Head of caudate nucleus (tissue), 42 donors: ENCODE measurements around the gene APC2.

Experiments
- DNase-seq, 42 donors: peaks; one replicate each; pipeline versions ENCODE4 v3.0.0 to v3.0.0-alpha.2; 2020 to 2021; ENCODE audit warnings: mixed read lengths in 7 of 42
- intact Hi-C: fragments of 100-400 bp; cut with DNase I; formaldehyde crosslinking; loops from one replicate; pipeline ENCODE4 v1.15.0; 2022

The APC2 gene

DNA sequence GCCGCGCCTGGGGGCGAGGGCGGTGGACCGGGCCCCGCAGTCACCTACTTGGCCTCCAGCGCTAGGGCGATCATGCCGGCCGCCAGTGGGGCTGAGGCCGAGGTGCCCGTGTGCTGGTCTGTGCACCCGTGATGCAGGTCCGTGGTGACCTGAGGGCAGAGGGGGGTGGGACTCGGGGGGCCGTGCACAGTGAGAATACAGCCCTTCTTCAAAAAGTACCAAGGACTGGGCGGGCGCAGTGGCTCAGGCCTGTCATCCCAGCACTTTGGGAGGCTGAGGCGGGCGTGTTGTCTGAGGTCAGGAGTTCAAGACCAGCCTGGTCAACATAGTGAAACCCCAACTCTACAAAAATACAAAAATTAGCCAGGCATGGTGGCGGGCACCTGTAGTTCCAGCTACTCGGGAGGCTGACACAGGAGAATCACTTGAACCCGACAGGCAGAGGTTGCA lies 34.1 kb downstream of the APC2 start:
- intact Hi-C loops: no loop called here
- no peak for DNase-seq

DNA sequence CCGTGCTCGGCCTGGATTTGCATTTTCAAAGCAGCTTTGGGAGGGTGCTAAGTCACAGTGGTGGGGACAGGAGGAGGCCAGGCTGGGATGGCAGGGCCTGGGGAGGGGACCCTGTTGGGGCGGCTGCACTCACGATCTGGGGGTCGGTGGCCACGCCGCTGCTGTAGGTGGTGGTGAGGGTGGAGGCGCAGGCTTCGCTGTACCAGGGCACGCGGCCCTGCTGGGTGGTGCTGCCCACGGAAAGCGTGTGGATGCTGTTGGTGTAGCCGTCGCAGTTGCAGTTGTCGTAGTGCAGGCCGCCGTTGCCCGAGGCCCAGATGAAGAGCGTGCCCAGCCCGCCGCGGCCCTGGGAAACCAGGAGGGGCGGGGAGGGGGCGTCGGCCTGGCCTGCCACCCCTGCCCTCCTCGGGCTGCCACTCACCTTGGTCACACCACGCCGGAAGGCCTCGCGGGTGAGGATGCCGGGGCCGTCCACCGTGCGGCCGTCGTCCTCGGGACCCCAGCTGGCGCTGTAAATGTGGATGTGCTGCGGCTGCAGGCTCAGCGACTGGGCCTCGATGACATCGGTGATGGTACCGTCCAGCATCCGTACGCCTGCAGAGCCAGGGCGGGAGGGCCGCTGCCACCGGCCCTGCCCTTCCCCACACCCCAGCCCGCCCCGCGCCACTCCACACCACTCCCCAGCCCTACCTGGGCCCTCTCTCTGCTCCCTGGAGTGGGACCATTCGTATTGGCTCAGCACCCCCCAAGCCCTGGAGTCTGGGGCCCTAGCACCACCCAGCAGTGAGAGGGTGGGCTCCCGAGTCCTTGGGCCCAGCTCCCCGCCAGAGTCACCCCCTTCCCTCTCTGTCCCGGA lies 37.0 kb downstream of the APC2 start:
- intact Hi-C loops: no loop called here
- DNase-seq: no peak

DNA sequence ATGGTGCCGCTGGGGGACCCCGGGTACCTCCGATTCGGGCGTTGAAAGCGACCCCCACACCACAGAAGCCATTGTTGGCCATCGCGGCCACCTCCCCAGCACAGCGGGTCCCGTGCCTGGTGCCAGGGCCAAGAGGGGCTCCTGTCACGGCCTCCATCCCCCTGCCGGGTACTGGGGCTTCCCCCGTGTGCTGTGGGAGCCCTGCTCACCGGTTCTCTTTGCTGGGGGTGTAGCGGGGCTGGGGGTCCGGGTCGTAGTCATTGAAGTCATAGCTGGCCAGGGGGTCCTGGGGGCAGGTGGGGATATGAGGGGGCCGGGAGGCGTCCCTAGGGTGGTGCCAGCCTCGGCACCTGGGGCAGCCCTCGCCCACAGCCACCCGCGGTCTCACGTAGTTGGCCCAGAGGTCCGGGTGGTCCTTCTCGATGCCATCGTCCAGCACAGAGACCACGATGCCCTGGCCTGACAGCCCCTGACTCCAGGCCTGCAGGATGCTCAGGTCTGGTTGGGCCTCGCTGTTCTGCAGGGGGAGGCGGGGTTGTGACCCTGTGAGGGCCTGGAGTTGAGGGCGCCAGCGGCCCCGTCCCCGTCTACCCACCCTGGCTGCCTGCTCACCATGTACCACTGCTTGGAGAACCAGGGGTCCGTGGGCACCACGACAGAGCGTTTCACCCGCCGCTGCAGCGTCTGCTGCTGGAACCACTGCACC lies 37.8 kb downstream of the APC2 start:
- no peak for DNase-seq
- intact Hi-C loops: no loop called here

DNA sequence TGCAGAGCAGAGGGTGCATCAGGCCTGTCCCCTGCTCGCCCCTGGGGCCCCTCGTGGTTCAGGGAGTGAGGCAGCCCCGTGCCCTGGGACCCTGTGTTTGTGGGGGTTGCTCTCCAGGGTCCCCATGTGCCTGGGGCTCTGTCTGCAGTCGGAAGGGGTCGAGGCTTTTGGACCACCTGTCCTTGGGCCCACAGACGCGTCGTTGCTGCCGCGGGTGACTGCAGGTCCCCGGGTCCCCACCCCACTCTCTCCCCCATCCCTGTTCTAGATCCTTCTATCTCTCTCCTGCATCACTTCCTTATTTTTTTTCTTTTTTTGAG lies 38.3 kb downstream of the APC2 start:
- intact Hi-C loops: no loop called here
- no peak for DNase-seq

DNA sequence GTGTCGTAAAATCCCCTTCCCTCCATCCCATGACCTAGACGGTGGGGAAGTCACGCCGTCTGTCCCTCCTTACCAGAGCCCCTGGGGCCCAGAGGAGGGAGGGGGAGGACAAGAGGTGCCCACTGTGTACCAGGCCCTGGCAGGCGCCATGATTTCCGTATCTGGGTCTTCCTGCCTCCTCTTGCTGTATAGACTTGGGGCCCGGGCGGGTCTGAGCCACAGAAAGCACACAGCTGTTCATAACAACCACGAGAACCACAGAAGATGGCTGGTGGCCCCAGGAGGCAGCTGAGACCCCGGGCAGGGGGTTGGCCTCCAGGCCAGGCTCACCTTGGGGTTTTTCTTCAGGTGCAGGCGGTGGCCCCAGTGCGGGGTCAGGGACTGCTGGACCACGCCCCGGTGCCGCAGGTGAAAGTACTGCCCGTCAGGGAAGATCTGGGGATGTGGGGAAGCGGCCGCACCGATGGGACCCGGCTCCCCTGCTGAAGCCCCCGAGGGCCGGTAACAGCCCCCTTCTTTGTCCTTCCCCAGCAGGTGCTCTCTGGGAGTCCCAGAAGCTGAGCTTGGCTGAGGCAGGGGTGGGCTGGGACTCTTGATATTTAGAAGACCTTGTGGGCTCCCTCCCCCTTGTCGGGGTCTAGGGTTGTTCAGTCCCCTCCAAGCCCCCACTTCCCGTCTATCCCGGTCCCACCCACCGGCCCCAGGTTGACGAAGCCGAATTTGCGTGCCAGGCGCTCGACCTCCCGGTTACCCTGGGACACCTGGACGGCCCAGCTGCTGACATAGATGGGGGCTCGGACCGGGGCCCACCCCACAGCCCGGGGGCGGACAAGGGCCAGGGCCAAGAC lies 39.8 kb downstream of the APC2 start:
- DNase-seq: no peak
- intact Hi-C loops: loop anchor here (2.0 kb wide), 1 partner anchor 19 kb away; no protein-coding TSS in a partner anchor

DNA sequence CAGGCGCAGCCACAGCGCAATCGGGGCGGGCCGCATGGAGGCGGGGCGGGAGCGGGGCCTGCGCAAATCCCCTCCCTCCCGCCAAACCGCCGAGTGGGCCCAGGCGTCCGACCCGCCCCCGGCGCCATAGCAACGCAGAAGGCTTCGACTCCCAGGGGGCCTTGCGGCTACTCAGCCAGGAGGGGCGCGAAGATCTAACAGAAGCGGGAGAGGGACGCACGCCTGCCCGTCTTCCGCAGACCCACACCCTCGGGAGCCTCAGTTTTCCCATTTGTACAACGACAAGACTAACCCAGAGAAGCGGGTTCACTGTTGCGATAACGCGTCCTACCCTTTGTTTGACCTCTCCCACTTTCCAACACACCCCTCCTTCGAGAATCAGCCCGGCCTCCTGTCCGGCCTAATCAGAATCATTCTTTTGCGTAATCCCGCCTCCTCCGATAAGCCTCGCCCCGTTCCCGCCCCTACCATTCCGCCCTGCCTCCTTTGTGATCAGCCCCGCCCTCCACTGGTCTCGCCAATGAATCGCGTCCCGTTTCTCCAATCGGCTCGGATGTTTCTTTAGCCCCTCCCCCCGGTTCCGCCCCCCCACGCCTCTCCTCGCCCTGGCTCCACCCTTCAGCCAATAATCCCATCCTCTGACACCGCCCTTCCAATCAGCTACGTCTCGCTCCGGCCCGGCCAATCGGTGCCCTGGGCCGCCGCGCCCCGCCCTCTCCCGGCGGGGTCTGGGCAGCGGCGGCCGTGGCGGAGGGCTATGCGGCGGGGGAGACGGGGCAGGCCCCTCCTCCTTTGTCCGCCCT lies 40.6 kb downstream of the APC2 start, which contains the start of gene PCSK4:
PCSK4 (minus strand) TSS at position 40 of the 803 bp plus-strand sequence; CDS start at position 36, 4 bp downstream.
- intact Hi-C loops: loop anchor here (2.0 kb wide), 1 partner anchor 18 kb away; no protein-coding TSS in a partner anchor
- peak; percentile 95 to 100 (median 99) for DNase-seq

DNA sequence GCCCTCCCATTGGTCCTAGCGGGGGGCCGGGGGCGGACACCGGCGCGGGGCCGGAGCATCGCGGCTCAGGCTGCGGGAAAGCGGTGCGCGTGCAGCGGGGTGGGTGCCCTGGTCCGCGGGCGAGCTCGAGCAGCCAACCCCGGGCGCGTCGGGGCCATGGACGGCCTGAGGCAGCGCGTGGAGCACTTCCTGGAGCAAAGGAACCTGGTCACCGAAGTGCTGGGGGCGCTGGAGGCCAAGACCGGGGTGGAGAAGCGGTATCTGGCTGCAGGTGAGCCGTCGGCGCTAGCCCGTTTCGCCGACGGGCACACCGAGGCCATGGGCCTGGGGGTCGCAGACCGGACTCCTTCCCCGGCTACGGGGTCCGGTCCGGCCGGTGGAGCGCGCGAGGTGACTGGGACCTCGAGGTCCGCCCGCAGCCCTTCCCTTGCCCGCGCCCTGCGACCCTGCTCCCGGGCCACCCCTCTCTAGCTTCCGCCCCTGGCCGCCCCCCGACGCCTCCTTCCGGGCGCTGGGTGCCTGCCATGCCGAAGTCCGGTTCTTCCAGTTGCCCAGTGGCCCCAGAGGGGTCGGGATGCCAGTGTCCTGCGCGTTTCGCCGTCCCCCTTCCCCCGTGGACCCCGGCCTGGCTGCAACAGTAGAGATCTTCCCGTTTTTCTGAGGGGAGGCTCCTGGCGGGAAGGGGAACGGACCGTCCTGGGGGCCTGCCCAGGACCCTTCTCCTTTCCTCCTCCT lies 41.4 kb downstream of the APC2 start, which contains the start of gene REEP6:
REEP6 (plus strand) TSS at position 68 of the 735 bp plus-strand sequence; CDS start at position 157, 89 bp downstream.
- no peak for DNase-seq
- intact Hi-C loops: loop anchor here (2.0 kb wide), 1 partner anchor 18 kb away; no protein-coding TSS in a partner anchor

DNA sequence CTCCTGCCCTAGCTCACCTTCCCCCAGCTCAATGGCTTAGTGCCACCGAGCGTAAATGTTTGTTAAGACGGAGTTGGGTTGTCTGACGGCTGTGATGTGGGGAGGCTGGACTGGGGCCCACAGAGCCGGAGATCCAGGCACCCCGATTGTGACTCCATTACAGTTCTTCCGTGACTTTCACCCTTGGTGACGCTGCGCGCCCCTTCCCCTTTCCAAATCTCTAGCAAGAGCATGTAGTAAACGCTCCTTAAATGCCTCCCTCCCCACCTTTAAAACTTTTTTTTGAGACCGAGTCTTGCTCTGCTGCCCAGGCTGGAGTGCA lies 41.9 kb downstream of the APC2 start:
- DNase-seq: no peak
- intact Hi-C loops: loop anchor here (2.0 kb wide), 1 partner anchor 17 kb away; no protein-coding TSS in a partner anchor

DNA sequence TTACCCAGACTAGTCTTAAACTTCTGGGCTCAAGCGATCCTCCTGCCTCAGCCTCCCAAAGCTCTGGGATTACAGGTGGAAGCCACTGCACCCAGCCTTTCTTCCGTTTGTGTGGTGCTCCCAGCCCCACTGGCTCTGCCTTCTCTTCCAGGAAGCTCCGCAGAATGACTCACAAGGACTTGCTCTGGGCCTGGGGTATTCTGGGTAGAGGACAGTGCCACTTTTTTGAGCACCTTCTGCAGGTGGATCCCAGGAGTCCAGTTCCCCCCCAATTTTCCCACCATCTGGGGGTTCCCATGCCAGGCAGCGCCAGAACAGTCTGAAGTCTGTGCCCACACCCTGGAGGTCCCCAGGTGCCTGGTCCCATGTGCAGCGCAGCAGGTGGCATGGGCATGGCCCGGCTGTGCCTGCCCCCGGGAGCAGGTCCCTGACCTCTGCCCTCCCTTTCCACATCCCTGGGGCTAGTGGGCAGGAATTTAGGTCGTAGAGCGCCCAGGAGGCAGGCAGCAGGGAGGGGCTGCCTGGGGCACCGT lies 42.6 kb downstream of the APC2 start:
- no peak for DNase-seq
- intact Hi-C loops: no loop called here

DNA sequence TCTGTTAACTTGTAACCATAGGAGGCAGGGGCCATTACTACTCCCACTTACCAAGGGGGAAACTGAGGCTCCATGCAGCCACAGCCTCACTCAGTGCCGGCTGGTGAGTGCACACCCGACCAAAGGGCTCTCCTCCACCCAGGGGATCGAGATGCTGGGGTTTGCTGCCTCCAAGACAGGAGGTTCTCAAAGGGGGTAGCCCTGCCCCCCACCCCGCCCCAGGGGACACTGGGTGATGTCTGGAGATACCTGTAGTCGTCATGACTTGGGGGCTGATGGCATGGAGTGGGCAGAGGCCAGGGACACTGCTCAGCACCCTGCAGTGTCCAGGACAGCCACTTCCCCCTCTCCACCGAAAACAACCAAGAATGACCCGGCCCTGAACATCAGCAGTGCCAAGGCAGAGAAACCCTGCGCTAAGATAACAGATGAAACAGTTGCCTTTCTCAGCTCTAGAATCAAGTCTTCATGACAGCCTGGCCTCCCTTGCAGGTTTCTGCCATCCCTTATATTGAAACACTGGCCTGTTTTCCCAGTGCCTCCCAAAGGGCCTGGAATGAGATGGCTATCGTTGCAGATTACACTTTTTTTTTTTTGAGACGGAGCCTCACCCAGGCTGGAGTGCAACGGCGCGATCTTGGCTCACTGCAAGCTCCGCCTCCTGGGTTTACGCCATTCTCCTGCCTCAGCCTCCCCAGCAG lies 44.3 kb downstream of the APC2 start:
- intact Hi-C loops: no loop called here
- DNase-seq: no peak

DNA sequence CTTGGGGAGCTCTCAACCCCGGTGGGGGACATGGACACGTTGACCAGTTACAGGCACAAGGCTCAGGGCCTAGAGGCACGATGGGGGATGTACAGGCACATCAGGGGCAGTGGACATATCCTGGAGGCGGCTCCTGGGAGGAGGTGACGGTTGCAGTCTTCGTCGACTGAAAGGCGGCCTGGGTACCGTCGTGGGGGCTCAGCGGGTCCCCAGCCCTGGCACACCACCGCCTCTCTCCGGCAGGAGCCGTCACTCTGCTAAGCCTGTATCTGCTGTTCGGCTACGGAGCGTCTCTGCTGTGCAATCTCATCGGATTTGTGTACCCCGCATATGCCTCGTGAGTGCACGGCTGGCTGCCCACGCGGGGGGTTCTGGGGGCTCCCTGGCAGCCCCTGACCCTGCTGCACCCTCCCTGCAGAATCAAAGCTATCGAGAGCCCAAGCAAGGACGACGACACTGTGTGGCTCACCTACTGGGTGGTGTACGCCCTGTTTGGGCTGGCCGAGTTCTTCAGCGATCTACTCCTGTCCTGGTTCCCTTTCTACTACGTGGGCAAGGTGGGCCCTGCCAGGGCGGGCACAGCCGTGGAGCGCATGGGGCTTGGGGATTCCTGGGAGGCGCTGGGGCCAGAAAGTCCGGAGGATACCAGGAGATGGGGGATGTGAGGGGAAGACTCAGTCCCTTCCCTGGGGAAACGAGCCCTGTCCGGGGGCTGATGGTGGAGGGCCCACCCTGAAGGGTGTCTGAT lies 45.3 kb downstream of the APC2 start:
- intact Hi-C loops: no loop called here
- no peak for DNase-seq

DNA sequence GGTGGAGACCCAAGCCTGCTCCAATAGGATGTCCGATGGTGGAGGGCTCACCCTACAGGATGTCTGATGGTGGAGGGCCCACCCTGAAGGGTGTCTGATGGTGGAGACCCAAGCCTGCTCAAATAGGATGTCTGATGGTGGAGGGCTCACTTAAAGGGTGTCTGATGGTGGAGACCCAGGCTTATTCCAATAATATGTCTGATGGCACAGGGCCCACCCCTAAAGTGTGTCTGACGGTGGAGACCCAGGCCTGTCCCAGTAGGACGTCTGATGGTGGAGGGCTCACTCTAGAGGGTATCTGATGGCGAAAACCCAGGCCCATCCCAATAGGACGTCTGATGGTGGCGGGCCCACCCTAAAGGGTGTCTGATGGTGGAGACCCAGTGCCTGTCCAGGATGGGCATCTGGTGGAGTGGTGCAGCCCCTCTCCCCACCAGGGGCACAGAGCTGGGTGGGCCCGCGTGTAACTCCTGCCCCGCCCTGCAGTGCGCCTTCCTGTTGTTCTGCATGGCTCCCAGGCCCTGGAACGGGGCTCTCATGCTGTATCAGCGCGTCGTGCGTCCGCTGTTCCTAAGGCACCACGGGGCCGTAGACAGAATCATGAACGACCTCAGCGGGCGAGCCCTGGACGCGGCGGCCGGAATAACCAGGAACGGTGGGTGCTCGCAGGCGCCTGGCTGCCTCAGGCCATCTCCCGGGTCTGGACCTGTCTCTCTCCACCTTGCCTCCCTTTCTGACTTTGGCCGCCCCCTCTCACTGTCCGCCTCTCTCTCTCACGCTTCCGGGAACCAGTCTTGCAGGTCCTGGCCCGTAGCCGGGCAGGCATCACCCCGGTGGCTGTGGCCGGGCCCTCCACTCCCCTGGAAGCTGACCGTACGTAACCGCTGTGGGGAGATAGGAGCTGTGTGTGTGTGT lies 46.1 kb downstream of the APC2 start:
- intact Hi-C loops: no loop called here
- DNase-seq: no peak

DNA sequence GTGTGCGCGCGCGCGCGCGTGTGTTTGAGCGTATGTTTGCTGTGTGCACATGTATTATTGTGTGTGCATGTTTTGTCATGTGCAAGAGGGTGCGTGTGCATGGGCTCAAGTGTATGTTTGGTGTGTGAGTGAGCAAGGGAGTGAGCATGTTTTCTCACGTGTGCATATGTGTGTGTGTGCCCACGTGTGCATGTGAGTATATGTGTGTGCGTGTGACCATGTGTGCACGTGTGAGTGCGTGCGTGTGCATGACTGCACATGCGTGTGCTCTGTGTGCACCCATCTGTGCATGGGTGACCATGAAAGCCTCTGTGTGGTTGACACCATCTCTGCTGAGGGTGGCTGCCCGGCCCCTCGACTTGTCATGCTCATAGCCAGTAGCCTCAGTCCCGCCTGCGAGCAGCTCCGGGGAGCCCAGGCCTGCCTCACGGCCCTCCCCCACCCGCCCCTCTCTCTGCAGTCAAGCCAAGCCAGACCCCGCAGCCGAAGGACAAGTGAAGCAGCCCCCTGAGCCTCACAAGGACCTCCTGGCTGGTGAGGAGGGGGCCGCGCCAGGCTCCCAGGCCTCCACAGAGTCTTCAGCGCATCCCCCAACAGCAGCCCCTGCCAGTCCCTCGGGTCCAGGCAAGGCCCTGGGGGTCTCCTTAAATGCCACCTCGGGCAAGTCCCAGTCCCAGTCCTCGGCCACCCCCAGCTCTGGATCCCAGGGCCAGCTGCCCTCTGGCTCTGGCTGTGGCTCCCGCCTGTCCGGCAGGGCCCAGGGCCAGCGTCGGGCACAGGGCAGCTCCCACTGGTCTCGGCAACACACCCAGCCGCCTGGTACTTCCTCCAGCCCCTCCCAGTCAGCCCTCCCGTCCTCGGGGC lies 47.0 kb downstream of the APC2 start:
- DNase-seq: no peak
- intact Hi-C loops: no loop called here

DNA sequence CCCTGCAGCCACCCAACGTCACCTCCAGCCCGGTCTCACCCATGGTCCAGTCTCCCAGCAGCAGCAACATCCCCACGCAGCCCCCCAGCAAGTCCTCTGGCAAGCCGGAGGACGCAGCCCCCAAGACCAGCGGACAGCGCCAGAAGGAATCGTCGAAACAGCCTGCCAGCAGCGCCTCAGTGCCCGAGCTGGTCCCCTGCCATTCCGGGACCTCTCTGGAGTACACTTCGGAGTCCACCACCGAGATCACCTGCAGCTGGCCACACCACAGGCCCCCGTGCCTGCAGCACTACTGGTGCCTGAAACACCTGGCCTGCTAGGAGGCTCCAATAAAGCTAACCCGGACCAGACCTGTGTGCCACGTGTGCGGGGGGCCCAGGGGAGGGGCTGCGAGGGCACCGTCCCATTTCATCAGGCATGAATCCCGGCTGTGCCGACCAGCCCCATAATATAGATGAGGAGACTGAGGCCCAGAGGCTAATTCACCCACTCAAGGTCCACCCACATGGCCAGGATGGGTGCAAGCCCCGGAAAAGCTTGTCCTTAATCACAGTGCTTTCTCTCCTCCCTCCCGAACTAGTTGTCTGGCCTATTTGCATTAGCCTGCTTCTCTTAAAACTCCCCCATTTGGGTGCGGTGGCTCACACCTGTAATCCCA lies 47.8 kb downstream of the APC2 start:
- DNase-seq: no peak
- intact Hi-C loops: no loop called here
